ENCODE measurements around the gene NME7. TPM values are rescaled to one million over a fixed set of nuclear protein-coding genes. Genes with fewer than 3 reads are reported as not detected.

The NME7 gene
- total and polyA plus RNA-seq, 3 experiments from 2014 or later = 21.7 to 28.3 (median 25.3) TPM

GRCh38 chr1:169202791-169203665, 164.6 kb downstream of the NME7 start:
- Histone ChIP-seq H3K27me3 (ENCODE audit: insufficient read depth, low read length, poor library complexity, severe bottlenecking) (no peaks in the 10 kb centered on the region), H3K4me1 (ENCODE audit: insufficient read depth, low read length) (no peaks in the 10 kb centered on the region), H3K9me3 (ENCODE audit: low read length) (no peaks in the 10 kb centered on the region), H3K36me3 (ENCODE audit: insufficient read depth, low read length) (no peaks in the 10 kb centered on the region), H3K4me3 (ENCODE audit: low read length) (no peak overlapping the region), H3K27ac (ENCODE audit: low read depth, low read length) (no peak overlapping the region)
- POLR2A ChIA-PET = no interaction called here
- Mint-ChIP-seq H3K27me3 (peaks cover 0 to 2% of the 10 kb centered on the region in 2 donors), H3K4me1 (no peaks in the 10 kb centered on the region), H3K4me3 (no peak overlapping the region), H3K9me3 (peaks cover 0 to 6% (median 0%) of the 10 kb centered on the region in 5 donors), H3K36me3 (peaks cover 4 to 13% (median 9%) of the 10 kb centered on the region in 3 donors), H3K27ac (no peak overlapping the region)
- DNase-seq = no peak
- CTCF ChIA-PET = no interaction called here

DNA sequence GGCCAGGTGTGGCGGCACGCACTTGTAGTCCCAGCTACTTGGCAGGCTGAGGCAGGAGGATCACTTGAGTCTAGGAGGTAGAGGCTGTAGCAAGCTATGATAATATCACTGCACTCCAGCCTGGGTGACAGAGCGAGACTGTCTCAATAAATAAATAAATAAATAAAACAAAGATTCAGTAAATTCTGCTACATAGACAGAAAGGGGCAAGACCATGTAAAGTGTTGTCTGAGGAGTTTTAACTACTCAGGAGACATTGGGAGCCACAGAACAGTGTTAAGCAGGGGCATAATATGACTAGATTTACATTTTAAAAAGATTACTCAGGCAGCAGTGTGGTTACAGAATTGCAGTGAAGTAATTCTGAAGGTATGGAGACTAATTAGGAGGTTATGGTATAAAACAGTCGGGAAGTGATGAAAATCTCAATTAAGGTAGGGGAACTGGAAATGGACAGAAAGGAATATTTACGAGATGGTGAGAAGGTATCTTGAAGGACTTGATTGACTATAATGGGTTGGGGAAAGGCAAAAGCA, 166.4 kb downstream of the NME7 start:
- Mint-ChIP-seq H3K36me3 (peaks cover 8 to 16% (median 9%) of the 10 kb centered on the region in 3 donors), H3K27ac (no peak overlapping the region), H3K4me3 (no peak overlapping the region), H3K9me3 (peaks cover 0 to 15% (median 2%) of the 10 kb centered on the region in 5 donors), H3K4me1 (no peaks in the 10 kb centered on the region), H3K27me3 (peaks cover 0 to 2% of the 10 kb centered on the region in 2 donors)
- DNase-seq = no peak
- Histone ChIP-seq H3K27me3 (ENCODE audit: insufficient read depth, low read length, poor library complexity, severe bottlenecking) (no peaks in the 10 kb centered on the region), H3K36me3 (ENCODE audit: insufficient read depth, low read length) (no peaks in the 10 kb centered on the region), H3K4me3 (ENCODE audit: low read length) (no peak overlapping the region), H3K27ac (ENCODE audit: low read depth, low read length) (no peak overlapping the region), H3K4me1 (ENCODE audit: insufficient read depth, low read length) (no peaks in the 10 kb centered on the region), H3K9me3 (ENCODE audit: low read length) (peaks cover 5% of the 10 kb centered on the region)
- CTCF ChIA-PET = no interaction called here
- POLR2A ChIA-PET = no interaction called here

DNA sequence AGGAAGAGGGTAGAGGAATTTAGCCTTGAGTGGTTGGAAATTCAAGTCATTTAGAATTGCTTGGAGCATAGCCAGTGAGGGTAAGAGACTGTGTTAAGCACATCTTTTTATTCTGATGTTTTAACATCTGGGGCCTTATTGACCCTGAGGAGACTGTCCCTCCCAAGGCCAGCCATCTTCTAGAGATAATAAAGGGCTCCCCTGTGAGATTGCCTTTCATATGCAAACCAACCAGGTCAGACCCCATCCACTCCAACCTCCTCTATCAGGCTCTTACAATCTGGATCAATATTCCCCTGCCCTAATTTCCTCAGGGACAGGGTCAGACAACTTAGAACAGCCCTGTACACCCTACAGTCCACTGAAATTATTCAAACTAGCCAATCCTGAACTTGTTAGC, 167.3 kb downstream of the NME7 start:
- Histone ChIP-seq H3K9me3 (ENCODE audit: low read length) (peaks cover 5% of the 10 kb centered on the region), H3K4me1 (ENCODE audit: insufficient read depth, low read length) (no peaks in the 10 kb centered on the region), H3K36me3 (ENCODE audit: insufficient read depth, low read length) (no peaks in the 10 kb centered on the region), H3K27ac (ENCODE audit: low read depth, low read length) (no peak overlapping the region), H3K4me3 (ENCODE audit: low read length) (no peak overlapping the region), H3K27me3 (ENCODE audit: insufficient read depth, low read length, poor library complexity, severe bottlenecking) (no peaks in the 10 kb centered on the region)
- DNase-seq = no peak
- Mint-ChIP-seq H3K36me3 (peaks cover 8 to 14% (median 9%) of the 10 kb centered on the region in 3 donors), H3K9me3 (peaks cover 0 to 15% (median 2%) of the 10 kb centered on the region in 5 donors), H3K27ac (no peak overlapping the region), H3K27me3 (peaks cover 0 to 2% of the 10 kb centered on the region in 2 donors), H3K4me1 (no peaks in the 10 kb centered on the region), H3K4me3 (no peak overlapping the region)
- POLR2A ChIA-PET = no interaction called here
- CTCF ChIA-PET = no interaction called here

DNA sequence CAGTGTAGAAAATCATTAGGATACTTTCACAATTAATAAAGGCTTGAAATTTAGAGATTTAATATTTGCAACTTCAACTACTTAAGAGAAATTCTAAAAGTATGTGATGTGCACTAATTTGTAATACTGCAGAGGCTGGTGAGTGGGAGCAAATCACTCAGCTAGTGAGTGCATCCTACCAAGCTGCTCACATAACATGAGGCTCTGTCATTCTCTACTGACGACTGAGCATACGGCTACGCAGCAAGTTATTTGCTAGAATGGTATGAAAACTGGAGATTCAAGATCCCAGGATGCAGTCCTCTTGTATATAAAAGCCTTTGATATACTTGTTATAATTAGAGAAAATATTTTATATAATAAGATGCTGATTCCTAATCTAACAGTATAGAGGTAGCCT, 171.0 kb downstream of the NME7 start:
- Mint-ChIP-seq H3K36me3 (peaks cover 7 to 15% (median 14%) of the 10 kb centered on the region in 3 donors), H3K27ac (no peak overlapping the region), H3K27me3 (no peaks in the 10 kb centered on the region), H3K4me3 (no peak overlapping the region), H3K9me3 (peaks cover 0 to 15% (median 2%) of the 10 kb centered on the region in 5 donors), H3K4me1 (no peaks in the 10 kb centered on the region)
- Histone ChIP-seq H3K27ac (ENCODE audit: low read depth, low read length) (no peak overlapping the region), H3K4me1 (ENCODE audit: insufficient read depth, low read length) (no peaks in the 10 kb centered on the region), H3K36me3 (ENCODE audit: insufficient read depth, low read length) (no peaks in the 10 kb centered on the region), H3K9me3 (ENCODE audit: low read length) (peaks cover 5% of the 10 kb centered on the region), H3K4me3 (ENCODE audit: low read length) (no peak overlapping the region), H3K27me3 (ENCODE audit: insufficient read depth, low read length, poor library complexity, severe bottlenecking) (no peaks in the 10 kb centered on the region)
- ChIA-PET CTCF (no interaction called here), POLR2A (no interaction called here)
- no peak for DNase-seq

- Histone ChIP-seq H3K4me1 (ENCODE audit: insufficient read depth, low read length) (no peaks in the 10 kb centered on the region), H3K36me3 (ENCODE audit: insufficient read depth, low read length) (no peaks in the 10 kb centered on the region), H3K9me3 (ENCODE audit: low read length) (peaks cover 5% of the 10 kb centered on the region), H3K27ac (ENCODE audit: low read depth, low read length) (no peak overlapping the region), H3K27me3 (ENCODE audit: insufficient read depth, low read length, poor library complexity, severe bottlenecking) (no peaks in the 10 kb centered on the region), H3K4me3 (ENCODE audit: low read length) (no peak overlapping the region)
- Mint-ChIP-seq H3K9me3 (peaks cover 0 to 15% (median 2%) of the 10 kb centered on the region in 5 donors), H3K4me1 (no peaks in the 10 kb centered on the region), H3K4me3 (no peak overlapping the region), H3K27ac (no peak overlapping the region), H3K27me3 (no peaks in the 10 kb centered on the region), H3K36me3 (peaks cover 7 to 15% (median 10%) of the 10 kb centered on the region in 3 donors)
- ChIA-PET POLR2A (no interaction called here), CTCF (no interaction called here)
- no peak for DNase-seq
These were observed 171.4 kb downstream of the NME7 start for GRCh38 chr1:169196161-169196560.

DNA sequence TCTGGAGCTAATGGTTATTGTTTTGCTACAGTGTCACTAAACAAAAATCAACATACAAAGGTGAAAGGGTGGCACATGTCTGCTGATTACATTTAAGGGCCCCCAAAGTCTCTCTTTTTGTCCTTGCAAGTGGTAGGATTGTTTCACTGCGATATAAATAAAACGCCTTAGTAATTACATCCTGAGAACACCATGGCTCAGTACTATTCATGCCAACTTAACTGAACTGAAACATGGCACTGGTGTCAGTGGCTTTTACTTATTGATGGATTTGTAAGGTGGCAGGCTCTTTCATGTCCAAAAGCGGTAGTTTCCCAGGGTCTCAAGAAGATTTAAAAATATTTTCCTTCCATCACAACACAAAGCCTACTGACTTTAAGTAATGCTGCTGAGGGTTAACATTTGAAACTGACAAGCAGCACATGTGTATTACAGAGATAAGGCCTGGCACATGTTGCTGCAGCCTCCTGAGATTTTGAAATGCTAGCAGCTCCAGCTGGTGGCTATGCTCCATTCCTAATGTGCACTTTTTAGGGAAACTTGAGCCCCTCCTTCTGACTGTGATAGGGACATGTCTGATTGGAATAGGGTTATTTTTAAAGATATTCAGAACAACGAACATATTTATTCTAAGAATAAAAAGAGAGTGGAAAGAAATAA, 174.3 kb downstream of the NME7 start:
- Mint-ChIP-seq H3K9me3 (peaks cover 0 to 12% (median 2%) of the 10 kb centered on the region in 5 donors), H3K4me1 (no peaks in the 10 kb centered on the region), H3K27me3 (no peaks in the 10 kb centered on the region), H3K4me3 (no peak overlapping the region), H3K27ac (no peak overlapping the region), H3K36me3 (peaks cover 4 to 17% (median 8%) of the 10 kb centered on the region in 3 donors)
- H3K9me3 ChIP-seq (ENCODE audit: low read length) = peaks cover 5% of the 10 kb centered on the region
- POLR2A ChIA-PET = no interaction called here
- no peaks in the 10 kb centered on the region for H3K36me3 ChIP-seq (ENCODE audit: insufficient read depth, low read length)
- H3K27ac ChIP-seq (ENCODE audit: low read depth, low read length) = no peak overlapping the region
- no peak for DNase-seq
- no peaks in the 10 kb centered on the region for H3K27me3 ChIP-seq (ENCODE audit: insufficient read depth, low read length, poor library complexity, severe bottlenecking)
- no peaks in the 10 kb centered on the region for H3K4me1 ChIP-seq (ENCODE audit: insufficient read depth, low read length)
- CTCF ChIA-PET = no interaction called here
- no peak overlapping the region for H3K4me3 ChIP-seq (ENCODE audit: low read length)

- CTCF ChIA-PET = no interaction called here
- Mint-ChIP-seq H3K27ac (no peak overlapping the region), H3K36me3 (peaks cover 0 to 11% (median 5%) of the 10 kb centered on the region in 3 donors), H3K4me1 (no peaks in the 10 kb centered on the region), H3K9me3 (no peaks in the 10 kb centered on the region), H3K27me3 (no peaks in the 10 kb centered on the region), H3K4me3 (no peak overlapping the region)
- H3K9me3 ChIP-seq (ENCODE audit: low read length) = no peaks in the 10 kb centered on the region
- DNase-seq = no peak
- no peak overlapping the region for H3K27ac ChIP-seq (ENCODE audit: low read depth, low read length)
- POLR2A ChIA-PET = no interaction called here
- H3K4me3 ChIP-seq (ENCODE audit: low read length) = no peak overlapping the region
- no peaks in the 10 kb centered on the region for H3K27me3 ChIP-seq (ENCODE audit: insufficient read depth, low read length, poor library complexity, severe bottlenecking)
- no peaks in the 10 kb centered on the region for H3K4me1 ChIP-seq (ENCODE audit: insufficient read depth, low read length)
- H3K36me3 ChIP-seq (ENCODE audit: insufficient read depth, low read length) = no peaks in the 10 kb centered on the region
These were observed 181.5 kb downstream of the NME7 start for GRCh38 chr1:169186106-169186505.

DNA sequence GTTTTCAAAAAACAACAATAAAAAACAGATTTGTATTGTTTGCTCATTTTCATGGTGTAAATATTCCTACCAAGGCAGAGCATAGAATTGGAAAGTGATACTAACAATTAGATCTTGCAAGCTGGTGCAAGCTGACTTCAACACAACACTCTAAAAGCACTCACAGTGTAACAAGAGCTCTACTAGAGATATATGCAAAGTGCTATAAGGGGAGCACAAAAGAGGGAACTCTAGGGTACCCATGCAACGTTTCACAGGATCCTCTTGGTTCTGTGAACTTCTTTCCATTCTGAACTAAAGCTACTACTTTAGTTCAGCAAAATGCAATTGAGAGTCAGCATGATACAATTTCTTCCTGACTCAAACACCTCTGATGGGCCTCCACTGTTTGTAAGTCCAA, 182.8 kb downstream of the NME7 start:
- DNase-seq = no peak
- Mint-ChIP-seq H3K27me3 (no peaks in the 10 kb centered on the region), H3K4me1 (no peaks in the 10 kb centered on the region), H3K9me3 (peaks cover 0 to under 1% (median 0%) of the 10 kb centered on the region in 5 donors), H3K36me3 (peaks cover 0 to 13% (median 5%) of the 10 kb centered on the region in 3 donors), H3K27ac (no peak overlapping the region), H3K4me3 (no peak overlapping the region)
- no peaks in the 10 kb centered on the region for H3K4me1 ChIP-seq (ENCODE audit: insufficient read depth, low read length)
- H3K27me3 ChIP-seq (ENCODE audit: insufficient read depth, low read length, poor library complexity, severe bottlenecking) = no peaks in the 10 kb centered on the region
- POLR2A ChIA-PET = no interaction called here
- H3K27ac ChIP-seq (ENCODE audit: low read depth, low read length) = no peak overlapping the region
- CTCF ChIA-PET = no interaction called here
- H3K9me3 ChIP-seq (ENCODE audit: low read length) = no peaks in the 10 kb centered on the region
- no peak overlapping the region for H3K4me3 ChIP-seq (ENCODE audit: low read length)
- no peaks in the 10 kb centered on the region for H3K36me3 ChIP-seq (ENCODE audit: insufficient read depth, low read length)

Data from CD8-positive, alpha-beta memory T cell (primary cell).